Right ventricle myocardium inferior (tissue), 1 donor: Measurements from ENCODE around the gene TMEM170B. TPM values are rescaled to one million over a fixed set of nuclear protein-coding genes. Genes with fewer than 3 reads are reported as not detected.
A peak's percentile ranks its signal among the peaks of the same experiment; 100 is the strongest.

Experiments used
- ATAC-seq: fragments of 200-7000 bp; cut with Tn5 transposase; one replicate; pipeline ENCODE4 v1.9.1; 2020; ENCODE audit warnings: mild to moderate bottlenecking, moderate library complexity
- DNase-seq: peaks from one replicate; pipeline ENCODE4 v3.0.0; 2021; ENCODE audit errors: missing footprints
- intact Hi-C: fragments of 100-400 bp; cut with DNase I; formaldehyde crosslinking; loops from one replicate; pipeline ENCODE4 v1.11.0; 2022
- total RNA-seq: library from RNA; stranded (reverse); fragmentation: NEBNext Ultra II Directional; extraction: Animal tissue kit (Norgen Biotek cat#: 25700); gene quantifications from one replicate; pipeline ENCODE4 v1.2.1, GENCODE V29; 2021
- donor health status: DM: no; HTN: yes; CAD: no; lungs with severe emphysema.

TMEM170B gene
- total RNA-seq, 1 donor from 2014 or later: 4.8 TPM

- intact Hi-C loops: no loop called here
- ATAC-seq (no peak), DNase-seq (no peak)
Measured at GRCh38 chr6:11605507-11605905, 68.0 kb downstream of the TMEM170B start.

GRCh38 chr6:11606332-11606731, 68.8 kb downstream of the TMEM170B start:
- intact Hi-C loops: no loop called here
- ATAC-seq (peak; percentile 34), DNase-seq (no peak)

DNA sequence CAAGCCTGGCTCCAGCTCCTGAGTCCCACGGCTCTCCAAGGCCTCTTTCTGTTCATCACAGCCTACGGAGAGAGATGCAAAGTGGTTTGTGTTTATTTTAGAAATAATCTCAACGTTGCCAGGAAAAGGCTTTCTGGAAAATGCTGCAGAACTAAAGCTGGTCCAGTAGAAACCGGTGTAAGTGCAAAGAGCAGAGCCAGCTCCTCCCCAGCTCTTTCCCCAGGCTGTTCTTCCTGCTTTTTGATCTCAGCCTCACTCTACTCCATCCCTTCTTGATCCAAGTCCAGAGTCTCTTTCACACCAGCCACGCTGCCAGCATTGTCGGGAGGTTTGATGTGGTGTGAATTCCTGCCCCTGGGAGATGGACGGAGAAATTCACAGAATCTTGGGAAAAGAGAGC, 69.8 kb downstream of the TMEM170B start:
- DNase-seq (no peak), ATAC-seq (peak; percentile 33)
- intact Hi-C loops: no loop called here

GRCh38 chr6:11608600-11609323, 71.2 kb downstream of the TMEM170B start:
- DNase-seq (no peak), ATAC-seq (no peak)
- intact Hi-C loops: loop anchor here (1.0 kb wide), 1 partner anchor 42 kb away; no protein-coding TSS in a partner anchor

- ATAC-seq (peak; percentile 15), DNase-seq (peak; percentile 75)
- intact Hi-C loops: loop anchor here (1.0 kb wide), 1 partner anchor 41 kb away; no protein-coding TSS in a partner anchor
Measured at GRCh38 chr6:11609324-11610071, 71.9 kb downstream of the TMEM170B start.

GRCh38 chr6:11613336-11613735, 75.8 kb downstream of the TMEM170B start:
- intact Hi-C loops: no loop called here
- no peak for DNase-seq
- ATAC-seq: no peak

DNA sequence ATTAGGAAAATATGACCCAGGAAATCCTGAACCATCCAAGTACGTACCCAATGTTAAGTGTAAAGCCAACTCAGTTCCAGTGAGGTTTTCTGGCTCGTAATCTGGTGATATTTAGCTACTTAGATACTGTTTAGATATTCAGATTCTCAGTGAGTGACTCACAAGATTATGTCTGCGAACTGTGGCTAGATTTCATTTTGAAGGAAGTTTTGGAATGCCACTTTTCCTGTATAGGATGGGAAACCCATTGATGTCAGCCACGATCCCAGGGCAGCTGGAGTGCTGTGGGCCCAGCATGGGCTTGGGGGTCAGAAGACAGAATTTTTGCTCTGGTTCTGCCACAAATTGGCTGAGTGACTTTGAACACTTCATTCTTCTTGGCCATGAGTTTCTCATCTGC, 76.3 kb downstream of the TMEM170B start:
- no peak for DNase-seq
- no peak for ATAC-seq
- intact Hi-C loops: no loop called here

- ATAC-seq (no peak), DNase-seq (no peak)
- intact Hi-C loops: no loop called here
Measured at GRCh38 chr6:11614534-11615213, 77.1 kb downstream of the TMEM170B start.

- DNase-seq (no peak), ATAC-seq (no peak)
- intact Hi-C loops: no loop called here
Measured at GRCh38 chr6:11615214-11615602, 77.7 kb downstream of the TMEM170B start.

- intact Hi-C loops: no loop called here
- DNase-seq (no peak), ATAC-seq (no peak)
Measured at GRCh38 chr6:11616200-11616611, 78.7 kb downstream of the TMEM170B start.

DNA sequence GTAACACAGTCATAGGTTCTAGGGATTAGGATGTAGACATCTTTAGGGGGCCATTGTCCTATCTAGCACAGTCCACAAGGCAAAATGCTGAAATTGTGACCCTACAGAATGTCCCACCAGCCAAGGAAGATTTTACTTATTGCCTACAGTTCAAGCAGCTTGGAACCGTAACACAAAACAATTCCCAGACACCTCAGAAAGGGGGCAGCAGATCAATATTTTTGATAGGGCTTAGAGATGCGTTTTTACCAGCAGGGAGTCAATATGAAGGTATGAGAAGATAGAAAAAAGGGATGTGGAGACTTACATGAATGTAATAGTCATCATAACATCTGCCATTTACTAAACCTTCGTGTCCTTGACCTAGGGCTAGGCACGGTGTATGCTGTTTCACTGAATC, 81.0 kb downstream of the TMEM170B start:
- DNase-seq: no peak
- intact Hi-C loops: no loop called here
- ATAC-seq: no peak

DNA sequence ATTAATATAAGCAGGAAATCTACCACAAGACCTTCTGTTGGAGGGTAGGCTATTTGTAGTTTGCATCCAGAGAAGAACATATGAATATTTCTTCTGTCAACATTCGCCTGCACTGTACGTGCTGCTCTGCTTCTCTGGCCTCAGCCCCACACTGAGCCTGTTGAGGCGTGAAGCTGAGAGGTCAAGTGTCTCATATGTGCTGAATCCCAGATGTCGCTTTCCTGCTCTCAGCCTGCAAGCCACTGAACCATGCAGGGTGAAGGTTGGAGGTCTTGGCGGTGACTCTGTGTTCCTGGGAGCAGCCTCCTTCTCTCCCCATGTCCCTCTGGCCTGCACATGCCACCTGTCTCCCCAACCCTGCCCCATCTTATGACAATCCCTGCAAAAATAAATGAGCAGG, 83.6 kb downstream of the TMEM170B start:
- intact Hi-C loops: no loop called here
- DNase-seq: no peak
- ATAC-seq: no peak

GRCh38 chr6:11622156-11622555, 84.6 kb downstream of the TMEM170B start:
- intact Hi-C loops: no loop called here

DNA sequence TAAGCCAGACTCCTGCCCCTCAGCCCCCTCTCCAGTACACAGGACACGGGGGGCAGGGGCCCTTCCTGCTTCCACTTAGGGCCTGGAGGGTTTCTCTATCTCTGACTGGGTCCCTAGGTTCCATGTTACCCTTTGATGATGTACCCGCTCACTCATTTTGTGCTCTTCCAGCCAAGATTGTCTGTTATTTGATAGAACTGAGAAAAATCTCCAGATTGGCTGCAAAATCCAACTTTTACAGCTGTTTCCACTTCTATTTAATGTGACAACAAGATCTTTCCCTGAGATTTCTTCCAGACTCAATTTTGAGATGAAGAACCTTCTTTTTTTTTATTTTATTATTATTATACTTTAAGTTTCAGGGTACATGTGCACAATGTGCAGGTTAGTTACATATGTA, 85.7 kb downstream of the TMEM170B start:
- no peak for DNase-seq
- no peak for ATAC-seq
- intact Hi-C loops: no loop called here

More at GRCh38 chr6:11622156-11622555, 84.6 kb downstream of the TMEM170B start:
- DNase-seq (no peak), ATAC-seq (no peak)

DNA sequence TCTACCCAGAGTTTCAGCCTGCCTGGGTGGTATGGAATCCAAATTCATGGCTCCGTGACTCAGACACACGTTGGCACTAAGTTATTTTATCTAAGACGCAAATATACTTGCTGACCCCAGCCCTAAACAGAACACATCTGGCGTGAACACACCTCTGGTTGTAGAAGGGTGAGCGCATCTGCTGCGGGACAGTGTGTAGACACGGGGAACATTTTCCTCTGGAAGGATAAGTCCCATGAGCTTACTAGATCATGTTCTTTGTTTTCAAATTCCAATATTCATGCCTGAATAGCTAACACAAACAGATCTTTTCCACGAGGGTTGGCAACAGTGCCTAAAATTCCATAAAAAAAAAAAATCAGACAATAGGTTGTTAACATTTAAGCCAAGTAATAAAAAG, 87.8 kb downstream of the TMEM170B start:
- intact Hi-C loops: no loop called here
- no peak for DNase-seq
- no peak for ATAC-seq

DNA sequence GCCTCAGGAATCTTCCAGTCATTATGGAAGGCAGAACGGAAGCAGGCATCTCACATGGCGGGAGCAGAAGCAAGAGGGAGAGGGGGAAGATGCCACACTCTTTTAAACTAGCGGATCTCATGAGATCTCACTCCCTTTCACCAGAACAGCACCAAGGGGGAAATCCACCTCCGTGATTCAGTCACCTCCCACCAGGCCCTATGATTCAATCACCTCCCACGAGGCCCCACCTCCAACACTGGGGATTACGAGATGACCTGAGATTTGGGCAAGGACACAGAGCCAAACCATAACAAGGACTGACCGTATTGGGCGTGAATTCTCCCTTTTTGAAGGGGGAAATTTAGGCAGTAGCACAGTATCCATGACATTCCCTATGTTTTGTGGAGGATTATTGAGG, 88.8 kb downstream of the TMEM170B start:
- DNase-seq (no peak), ATAC-seq (no peak)
- intact Hi-C loops: no loop called here

DNA sequence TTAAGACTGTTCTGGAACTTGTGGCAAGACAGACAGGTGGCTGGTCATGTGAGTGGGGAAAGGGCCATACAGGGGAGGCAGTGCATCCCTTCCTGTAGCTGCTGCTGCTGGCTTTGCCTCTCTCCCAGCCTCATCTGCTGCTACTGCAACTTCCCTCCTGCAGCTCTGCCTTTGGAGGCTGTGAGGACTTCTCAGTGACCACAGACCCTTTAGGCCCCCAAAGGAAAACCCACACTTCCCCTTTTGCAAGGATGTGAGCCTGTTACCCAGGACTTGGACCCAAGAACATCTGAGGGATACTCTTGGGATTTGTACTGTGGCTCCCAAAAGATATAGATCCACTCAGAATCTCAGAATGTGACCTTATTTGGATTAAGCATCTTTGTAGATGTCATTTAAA, 91.0 kb downstream of the TMEM170B start:
- intact Hi-C loops: no loop called here
- DNase-seq: no peak
- no peak for ATAC-seq

DNA sequence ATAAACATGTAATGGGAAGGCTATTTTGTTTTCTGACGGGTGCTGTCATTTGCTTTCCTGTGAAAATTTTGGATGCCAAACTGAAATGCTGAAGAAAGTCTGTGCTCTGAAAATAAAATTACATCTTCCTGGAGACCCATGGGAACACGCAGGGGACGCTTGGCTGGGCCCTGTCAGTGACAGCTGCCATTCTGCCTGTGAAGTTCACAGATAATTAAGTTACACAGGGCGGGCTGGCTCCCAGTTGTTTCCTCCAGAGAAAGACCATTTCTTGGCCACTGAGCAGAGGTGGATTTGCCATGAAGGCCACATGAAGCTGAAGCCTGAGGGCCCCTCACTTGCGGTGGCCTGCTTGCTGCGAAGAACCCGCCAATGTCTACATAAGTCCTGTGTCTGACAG, 93.5 kb downstream of the TMEM170B start:
- ATAC-seq: no peak
- no peak for DNase-seq
- intact Hi-C loops: no loop called here

GRCh38 chr6:11631539-11631938, 94.0 kb downstream of the TMEM170B start:
- DNase-seq (no peak), ATAC-seq (no peak)
- intact Hi-C loops: no loop called here

- intact Hi-C loops: no loop called here
- ATAC-seq (no peak), DNase-seq (no peak)
Measured at GRCh38 chr6:11632231-11632630, 94.7 kb downstream of the TMEM170B start.
